Measurements from ENCODE around the gene PCCB.

GRCh38 chr3:136311261-136311660 is 61.1 kb downstream of the PCCB start:
- TF ChIP-seq CTCF (IDR thresholded peaks at IDR 0.05) (no peak), POLR2AphosphoS5 (IDR thresholded peaks at IDR 0.05; ENCODE audit: low read depth, low read length) (no peak), SIN3A (IDR thresholded peaks at IDR 0.05; ENCODE audit: borderline replicate concordance, insufficient read depth, low read depth, low read length) (no peak), REST (IDR thresholded peaks at IDR 0.05; ENCODE audit: insufficient read depth in 1 of 2, low read depth in 2 of 2, low read length in 1 of 2) (no peak), TCF7L2 (IDR thresholded peaks at IDR 0.05; ENCODE audit: low read depth, low read length) (no peak)
